Mesendoderm (in vitro differentiated cells): ENCODE measurements around the gene BUD13.

Experiments
- DNase-seq: peaks from one replicate; pipeline ENCODE4 v3.0.0; 2013
- H2AK5ac ChIP-seq: 2 replicates; pipeline ENCODE4 v1.6.1; 2013; ENCODE audit warnings: low read length, inconsistent platforms
- H2BK120ac ChIP-seq: 2 replicates; pipeline ENCODE4 v1.6.1; 2013; ENCODE audit warnings: low read depth, mild to moderate bottlenecking, low read length, moderate library complexity, mixed read lengths
- H2BK15ac ChIP-seq: replicated peaks from 2 replicates; pipeline ENCODE4 v1.6.1; 2013; ENCODE audit warnings: low read depth, mild to moderate bottlenecking, moderate library complexity
- H2BK5ac ChIP-seq: 2 replicates; pipeline ENCODE4 v1.6.1; 2013; ENCODE audit warnings: low read length, inconsistent platforms
- H3K18ac ChIP-seq: 2 replicates; pipeline ENCODE4 v1.6.1; 2013; ENCODE audit warnings: mild to moderate bottlenecking, low read length, mixed read lengths
- H3K23ac ChIP-seq: one replicate; pipeline ENCODE4 v1.6.1; 2013; ENCODE audit warnings: low read length
- H3K27ac ChIP-seq: 2 replicates; pipeline ENCODE4 v1.5.1; 2013; ENCODE audit warnings: low read depth, mild to moderate bottlenecking, inconsistent platforms, low read length, moderate library complexity
- H3K27me3 ChIP-seq: 2 replicates; pipeline ENCODE4 v1.6.1; 2013; ENCODE audit warnings: low read length, control low read depth, mild to moderate bottlenecking, inconsistent platforms; ENCODE audit not compliant: insufficient read depth, poor library complexity
- H3K36me3 ChIP-seq: 2 replicates; pipeline ENCODE4 v1.6.1; 2013; ENCODE audit warnings: low read length, inconsistent platforms; ENCODE audit not compliant: control insufficient read depth, insufficient read depth
- H3K4ac ChIP-seq: one replicate; pipeline ENCODE4 v1.6.1; 2013; ENCODE audit warnings: low read depth, mild to moderate bottlenecking, low read length, moderate library complexity
- H3K4me1 ChIP-seq: 2 replicates; pipeline ENCODE4 v1.6.1; 2013; ENCODE audit warnings: low read depth, low read length, inconsistent platforms; ENCODE audit not compliant: control insufficient read depth
- H3K4me2 ChIP-seq: 2 replicates; pipeline ENCODE4 v1.6.1; 2013; ENCODE audit warnings: low read length
- H3K4me3 ChIP-seq: 2 replicates; pipeline ENCODE4 v1.5.1; 2013; ENCODE audit warnings: mild to moderate bottlenecking, low read length
- H3K56ac ChIP-seq: one replicate; pipeline ENCODE4 v1.6.1; 2013; ENCODE audit warnings: low read length
- H3K79me1 ChIP-seq: 2 replicates; pipeline ENCODE4 v1.6.1; 2013; ENCODE audit warnings: low read length, inconsistent platforms
- H3K79me2 ChIP-seq: 2 replicates; pipeline ENCODE4 v1.6.1; 2013; ENCODE audit warnings: mild to moderate bottlenecking, low read length; ENCODE audit not compliant: control insufficient read depth, insufficient read depth
- H3K9ac ChIP-seq: 2 replicates; pipeline ENCODE4 v1.6.1; 2013; ENCODE audit warnings: low read length, inconsistent platforms
- H4K5ac ChIP-seq: one replicate; pipeline ENCODE4 v1.6.1; 2013; ENCODE audit warnings: low read length
- H4K8ac ChIP-seq: one replicate; pipeline ENCODE4 v1.6.1; 2013; ENCODE audit warnings: low read depth, mild to moderate bottlenecking, control low read depth, low read length, moderate library complexity
- WGBS: extraction: QIAGEN DNeasy Blood & Tissue Kit; methylation state at CpG from one replicate; pipeline ENCODE4 v1.1.7; 2013; ENCODE audit warnings: low lambda C conversion rate, missing lambda C conversion rate; ENCODE audit not compliant: insufficient coverage; ENCODE audit errors: extremely low coverage; 5-methylcytosine and 5-hydroxymethylcytosine counted together

Gene BUD13

DNA sequence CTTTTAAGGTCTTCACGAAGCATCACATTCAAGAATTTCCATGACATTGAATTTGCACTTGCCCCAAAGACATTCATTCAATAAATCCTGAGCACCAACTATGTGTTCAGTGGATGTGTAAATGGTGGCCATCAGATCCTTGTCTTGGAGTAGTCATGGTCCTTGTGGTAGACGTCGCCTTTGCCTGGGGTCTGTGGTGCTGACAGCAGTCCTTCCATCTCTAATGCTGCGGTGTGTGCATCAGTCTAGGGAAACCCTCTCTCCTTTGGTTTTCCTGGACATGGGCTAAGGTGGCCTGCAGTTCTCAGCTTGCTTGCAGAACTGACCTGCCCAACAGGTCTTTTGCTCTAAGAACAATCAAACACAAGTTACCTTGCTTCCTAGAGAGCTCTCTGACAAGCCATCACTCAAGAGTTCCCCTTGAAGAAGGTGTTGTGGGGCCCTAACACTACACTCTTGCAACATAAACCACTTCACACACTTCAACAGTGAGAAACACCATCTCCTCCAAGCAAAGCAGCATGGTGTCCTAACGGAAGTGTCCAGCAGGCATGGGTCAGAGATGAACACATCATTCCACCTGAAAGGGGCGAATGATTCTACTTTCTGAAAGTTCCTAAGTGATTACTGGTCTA lies 72.1 kb downstream of the BUD13 start:
- H3K4me1 ChIP-seq = peaks cover 2% of the 10 kb centered on the region
- H3K23ac ChIP-seq = no peak overlapping the region
- no peaks in the 10 kb centered on the region for H3K36me3 ChIP-seq
- H3K27ac ChIP-seq = no peak overlapping the region
- no peak overlapping the region for H2AK5ac ChIP-seq
- no peak overlapping the region for H2BK5ac ChIP-seq
- H4K5ac ChIP-seq = no peak overlapping the region
- H4K8ac ChIP-seq = no peak overlapping the region
- no peak overlapping the region for H3K4me3 ChIP-seq
- H3K27me3 ChIP-seq = no peaks in the 10 kb centered on the region
- H3K4ac ChIP-seq = no peak overlapping the region
- no peak overlapping the region for H2BK120ac ChIP-seq
- no peak overlapping the region for H3K18ac ChIP-seq
- no peak overlapping the region for H3K56ac ChIP-seq
- H3K79me1 ChIP-seq = no peaks in the 10 kb centered on the region
- H3K79me2 ChIP-seq = no peaks in the 10 kb centered on the region
- no peak for DNase-seq
- no peak overlapping the region for H3K9ac ChIP-seq
- no CpG with 5 or more reads among the region's 6 CpGs for WGBS
- H2BK15ac ChIP-seq = no peak overlapping the region
- H3K4me2 ChIP-seq = no peak overlapping the region
